Measurements from ENCODE around the gene MBD4.
A peak's percentile ranks its signal among the peaks of the same experiment; 100 is the strongest.
"Not testable (repeated sequence)": the region's sequence is repeated elsewhere in the genome, so short reads cannot be mapped to it uniquely, and the experiment has no call there.

MBD4 gene

GRCh38 chr3:129399895-129400357, 39.8 kb downstream of the MBD4 start:
- FAIRE-seq (no peak), DNase-seq (ENCODE audit: insufficient read length) (no peak)
- TF ChIP-seq TAF1 (IDR thresholded peaks at IDR 0.05; ENCODE audit: borderline replicate concordance, low read depth, low read length) (no peak), POLR2A (IDR thresholded peaks at IDR 0.05; ENCODE audit: low read depth, low read length) (peak; percentile 90), POLR2AphosphoS5 (IDR thresholded peaks at IDR 0.05; ENCODE audit: low read depth, low read length) (peak; percentile 85)

GRCh38 chr3:129399145-129399894, 40.4 kb downstream of the MBD4 start:
- TF ChIP-seq POLR2AphosphoS5 (IDR thresholded peaks at IDR 0.05; ENCODE audit: low read depth, low read length), result no peak
- TF ChIP-seq TAF1 (IDR thresholded peaks at IDR 0.05; ENCODE audit: borderline replicate concordance, low read depth, low read length), result 0 out of 2 replicates have a peak, but pooled peaks have one; percentile 6
- TF ChIP-seq POLR2A (IDR thresholded peaks at IDR 0.05; ENCODE audit: low read depth, low read length), result no peak
- peak; percentile 63 for DNase-seq (ENCODE audit: insufficient read length)
- peak; percentile 94 for FAIRE-seq

- TF ChIP-seq POLR2AphosphoS5 (IDR thresholded peaks at IDR 0.05; ENCODE audit: low read depth, low read length) (no peak), TAF1 (IDR thresholded peaks at IDR 0.05; ENCODE audit: borderline replicate concordance, low read depth, low read length) (no peak)
- DNase-seq (ENCODE audit: insufficient read length), result no peak
- FAIRE-seq, result no peak
These were observed 41.0 kb downstream of the MBD4 start for GRCh38 chr3:129398803-129399144.

- DNase-seq (ENCODE audit: insufficient read length); FAIRE-seq: not testable (repeated sequence)
These were observed 45.8 kb downstream of the MBD4 start for GRCh38 chr3:129393760-129394564.

- DNase-seq (ENCODE audit: insufficient read length), result no peak
- TF ChIP-seq TAF1 (IDR thresholded peaks at IDR 0.05; ENCODE audit: borderline replicate concordance, low read depth, low read length) (no peak), POLR2A (IDR thresholded peaks at IDR 0.05; ENCODE audit: low read depth, low read length) (no peak)
- no peak for FAIRE-seq
These were observed 46.5 kb downstream of the MBD4 start for GRCh38 chr3:129393271-129393670.

- DNase-seq (ENCODE audit: insufficient read length); FAIRE-seq: not testable (repeated sequence)
These were observed 47.5 kb downstream of the MBD4 start for GRCh38 chr3:129392106-129392887.

GRCh38 chr3:129391583-129391982, 48.2 kb downstream of the MBD4 start:
- FAIRE-seq; DNase-seq (ENCODE audit: insufficient read length): not testable (repeated sequence)

- TF ChIP-seq TAF1 (IDR thresholded peaks at IDR 0.05; ENCODE audit: borderline replicate concordance, low read depth, low read length), result no peak
- no peak for TF ChIP-seq POLR2A (IDR thresholded peaks at IDR 0.05; ENCODE audit: low read depth, low read length)
- TF ChIP-seq POLR2AphosphoS5 (IDR thresholded peaks at IDR 0.05; ENCODE audit: low read depth, low read length), result no peak
- DNase-seq (ENCODE audit: insufficient read length) (no peak), FAIRE-seq (no peak)
These were observed 50.2 kb downstream of the MBD4 start for GRCh38 chr3:129389572-129389937.

- not testable (repeated sequence) for FAIRE-seq; DNase-seq (ENCODE audit: insufficient read length)
These were observed 50.8 kb downstream of the MBD4 start for GRCh38 chr3:129388791-129389571.

GRCh38 chr3:129387487-129387886, 52.3 kb downstream of the MBD4 start:
- FAIRE-seq (no peak), DNase-seq (ENCODE audit: insufficient read length) (no peak)
- no peak for TF ChIP-seq POLR2AphosphoS5 (IDR thresholded peaks at IDR 0.05; ENCODE audit: low read depth, low read length)
- no peak for TF ChIP-seq POLR2A (IDR thresholded peaks at IDR 0.05; ENCODE audit: low read depth, low read length)
- no peak for TF ChIP-seq TAF1 (IDR thresholded peaks at IDR 0.05; ENCODE audit: borderline replicate concordance, low read depth, low read length)

- DNase-seq (ENCODE audit: insufficient read length) (no peak), FAIRE-seq (no peak)
- TF ChIP-seq TAF1 (IDR thresholded peaks at IDR 0.05; ENCODE audit: borderline replicate concordance, low read depth, low read length), result no peak
- TF ChIP-seq POLR2A (IDR thresholded peaks at IDR 0.05; ENCODE audit: low read depth, low read length), result no peak
- TF ChIP-seq POLR2AphosphoS5 (IDR thresholded peaks at IDR 0.05; ENCODE audit: low read depth, low read length), result no peak
These were observed 52.8 kb downstream of the MBD4 start for GRCh38 chr3:129386984-129387383.

GRCh38 chr3:129385507-129385906, 54.2 kb downstream of the MBD4 start:
- not testable (repeated sequence) for DNase-seq (ENCODE audit: insufficient read length); FAIRE-seq
- TF ChIP-seq POLR2AphosphoS5 (IDR thresholded peaks at IDR 0.05; ENCODE audit: low read depth, low read length), result 0 out of 2 replicates have a peak, but pooled peaks have one; percentile 24
